Measurements from ENCODE around the gene RPS15.

The RPS15 gene

DNA sequence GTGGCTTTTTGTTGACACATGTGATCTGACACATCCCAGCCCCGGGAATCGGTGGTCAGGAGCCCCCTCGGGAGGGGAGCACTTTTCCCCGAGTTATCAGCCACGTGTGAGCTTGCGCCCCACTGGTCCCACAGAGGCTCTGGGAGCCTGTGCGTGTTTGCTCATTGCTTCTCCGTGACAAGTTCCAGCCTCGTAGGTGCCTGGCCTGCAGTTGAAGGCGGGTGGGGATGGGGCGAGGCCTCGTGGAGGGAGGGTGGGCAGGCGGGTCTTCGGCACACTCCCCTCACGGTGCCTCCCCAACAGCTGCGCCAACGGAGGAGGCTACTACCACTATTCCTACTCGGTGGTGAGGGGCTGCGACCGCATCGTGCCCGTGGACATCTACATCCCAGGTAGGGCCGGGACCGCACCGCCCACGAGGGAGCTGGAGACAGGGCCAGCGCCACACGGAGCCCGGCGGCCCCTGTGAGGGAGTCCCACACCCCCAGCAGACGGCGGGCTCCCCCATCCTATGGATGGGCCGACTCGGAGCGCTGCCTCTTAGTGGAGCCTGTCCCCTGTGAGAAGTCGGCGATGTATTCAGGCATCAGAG is 45.2 kb upstream of the RPS15 start:
- ATAC-seq: no peak
- TF ChIP-seq ZFP3 (CRISPR knock-in tag; IDR thresholded peaks at IDR 0.05) (no peak), RARB (CRISPR knock-in tag; IDR thresholded peaks at IDR 0.05) (no peak), ZNF70 (CRISPR knock-in tag; IDR thresholded peaks at IDR 0.05) (no peak), PPARA (CRISPR knock-in tag; IDR thresholded peaks at IDR 0.05; ENCODE audit: borderline replicate concordance) (no peak)

DNA sequence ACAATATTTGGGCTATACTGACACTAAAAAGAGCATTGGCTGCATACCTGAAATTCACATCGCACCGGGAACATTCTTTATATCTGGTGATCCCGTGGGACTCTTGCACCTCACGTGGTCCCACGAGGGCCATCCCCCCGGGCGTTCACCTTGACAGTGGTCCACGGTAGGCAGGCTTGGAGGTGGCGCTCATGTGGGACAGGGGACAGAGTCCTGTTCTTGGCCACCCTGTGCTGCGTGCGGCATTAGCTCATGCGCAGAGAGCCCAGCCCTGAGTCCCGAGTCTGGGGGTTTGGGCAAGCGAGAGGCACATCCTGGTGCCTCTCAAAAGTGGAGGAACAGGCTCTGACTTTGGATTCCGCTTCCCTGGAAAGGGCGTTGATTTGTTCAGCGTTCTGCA is 44.4 kb upstream of the RPS15 start:
- no peak for TF ChIP-seq ESRRG (CRISPR knock-in tag; IDR thresholded peaks at IDR 0.05)
- no peak for TF ChIP-seq ARNTL (CRISPR knock-in tag; IDR thresholded peaks at IDR 0.05; ENCODE audit: borderline replicate concordance, low read depth)
- TF ChIP-seq, protein P1, sequence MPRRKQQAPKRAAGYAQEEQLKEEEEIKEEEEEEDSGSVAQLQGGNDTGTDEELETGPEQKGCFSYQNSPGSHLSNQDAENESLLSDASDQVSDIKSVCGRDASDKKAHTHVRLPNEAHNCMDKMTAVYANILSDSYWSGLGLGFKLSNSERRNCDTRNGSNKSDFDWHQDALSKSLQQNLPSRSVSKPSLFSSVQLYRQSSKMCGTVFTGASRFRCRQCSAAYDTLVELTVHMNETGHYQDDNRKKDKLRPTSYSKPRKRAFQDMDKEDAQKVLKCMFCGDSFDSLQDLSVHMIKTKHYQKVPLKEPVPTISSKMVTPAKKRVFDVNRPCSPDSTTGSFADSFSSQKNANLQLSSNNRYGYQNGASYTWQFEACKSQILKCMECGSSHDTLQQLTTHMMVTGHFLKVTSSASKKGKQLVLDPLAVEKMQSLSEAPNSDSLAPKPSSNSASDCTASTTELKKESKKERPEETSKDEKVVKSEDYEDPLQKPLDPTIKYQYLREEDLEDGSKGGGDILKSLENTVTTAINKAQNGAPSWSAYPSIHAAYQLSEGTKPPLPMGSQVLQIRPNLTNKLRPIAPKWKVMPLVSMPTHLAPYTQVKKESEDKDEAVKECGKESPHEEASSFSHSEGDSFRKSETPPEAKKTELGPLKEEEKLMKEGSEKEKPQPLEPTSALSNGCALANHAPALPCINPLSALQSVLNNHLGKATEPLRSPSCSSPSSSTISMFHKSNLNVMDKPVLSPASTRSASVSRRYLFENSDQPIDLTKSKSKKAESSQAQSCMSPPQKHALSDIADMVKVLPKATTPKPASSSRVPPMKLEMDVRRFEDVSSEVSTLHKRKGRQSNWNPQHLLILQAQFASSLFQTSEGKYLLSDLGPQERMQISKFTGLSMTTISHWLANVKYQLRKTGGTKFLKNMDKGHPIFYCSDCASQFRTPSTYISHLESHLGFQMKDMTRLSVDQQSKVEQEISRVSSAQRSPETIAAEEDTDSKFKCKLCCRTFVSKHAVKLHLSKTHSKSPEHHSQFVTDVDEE (CRISPR knock-in tag; IDR thresholded peaks at IDR 0.05): no peak
- TF ChIP-seq PPARA (CRISPR knock-in tag; IDR thresholded peaks at IDR 0.05; ENCODE audit: borderline replicate concordance): no peak
- no peak for TF ChIP-seq RARB (CRISPR knock-in tag; IDR thresholded peaks at IDR 0.05)
- no peak for TF ChIP-seq OSR1 (CRISPR knock-in tag; IDR thresholded peaks at IDR 0.05)
- no peak for TF ChIP-seq ZNF8 (CRISPR knock-in tag; IDR thresholded peaks at IDR 0.05)
- TF ChIP-seq ZC3H10 (CRISPR knock-in tag; IDR thresholded peaks at IDR 0.05): no peak
- no peak for TF ChIP-seq SNAI2 (CRISPR knock-in tag; IDR thresholded peaks at IDR 0.05)
- no peak for TF ChIP-seq ISL1 (CRISPR knock-in tag; IDR thresholded peaks at IDR 0.05)
- no peak for TF ChIP-seq ZNF70 (CRISPR knock-in tag; IDR thresholded peaks at IDR 0.05)
- TF ChIP-seq CSDC2 (CRISPR knock-in tag; IDR thresholded peaks at IDR 0.05): no peak
- TF ChIP-seq, protein P2, sequence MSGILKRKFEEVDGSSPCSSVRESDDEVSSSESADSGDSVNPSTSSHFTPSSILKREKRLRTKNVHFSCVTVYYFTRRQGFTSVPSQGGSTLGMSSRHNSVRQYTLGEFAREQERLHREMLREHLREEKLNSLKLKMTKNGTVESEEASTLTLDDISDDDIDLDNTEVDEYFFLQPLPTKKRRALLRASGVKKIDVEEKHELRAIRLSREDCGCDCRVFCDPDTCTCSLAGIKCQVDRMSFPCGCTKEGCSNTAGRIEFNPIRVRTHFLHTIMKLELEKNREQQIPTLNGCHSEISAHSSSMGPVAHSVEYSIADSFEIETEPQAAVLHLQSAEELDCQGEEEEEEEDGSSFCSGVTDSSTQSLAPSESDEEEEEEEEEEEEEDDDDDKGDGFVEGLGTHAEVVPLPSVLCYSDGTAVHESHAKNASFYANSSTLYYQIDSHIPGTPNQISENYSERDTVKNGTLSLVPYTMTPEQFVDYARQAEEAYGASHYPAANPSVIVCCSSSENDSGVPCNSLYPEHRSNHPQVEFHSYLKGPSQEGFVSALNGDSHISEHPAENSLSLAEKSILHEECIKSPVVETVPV (CRISPR knock-in tag; IDR thresholded peaks at IDR 0.05): no peak
- no peak for TF ChIP-seq ZNF565 (CRISPR knock-in tag; conservative IDR thresholded peaks at IDR 0.05; ENCODE audit: low read depth)
- TF ChIP-seq, protein P3, sequence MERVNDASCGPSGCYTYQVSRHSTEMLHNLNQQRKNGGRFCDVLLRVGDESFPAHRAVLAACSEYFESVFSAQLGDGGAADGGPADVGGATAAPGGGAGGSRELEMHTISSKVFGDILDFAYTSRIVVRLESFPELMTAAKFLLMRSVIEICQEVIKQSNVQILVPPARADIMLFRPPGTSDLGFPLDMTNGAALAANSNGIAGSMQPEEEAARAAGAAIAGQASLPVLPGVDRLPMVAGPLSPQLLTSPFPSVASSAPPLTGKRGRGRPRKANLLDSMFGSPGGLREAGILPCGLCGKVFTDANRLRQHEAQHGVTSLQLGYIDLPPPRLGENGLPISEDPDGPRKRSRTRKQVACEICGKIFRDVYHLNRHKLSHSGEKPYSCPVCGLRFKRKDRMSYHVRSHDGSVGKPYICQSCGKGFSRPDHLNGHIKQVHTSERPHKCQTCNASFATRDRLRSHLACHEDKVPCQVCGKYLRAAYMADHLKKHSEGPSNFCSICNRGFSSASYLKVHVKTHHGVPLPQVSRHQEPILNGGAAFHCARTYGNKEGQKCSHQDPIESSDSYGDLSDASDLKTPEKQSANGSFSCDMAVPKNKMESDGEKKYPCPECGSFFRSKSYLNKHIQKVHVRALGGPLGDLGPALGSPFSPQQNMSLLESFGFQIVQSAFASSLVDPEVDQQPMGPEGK (CRISPR knock-in tag; IDR thresholded peaks at IDR 0.05; ENCODE audit: borderline replicate concordance): no peak
- TF ChIP-seq, protein P4, sequence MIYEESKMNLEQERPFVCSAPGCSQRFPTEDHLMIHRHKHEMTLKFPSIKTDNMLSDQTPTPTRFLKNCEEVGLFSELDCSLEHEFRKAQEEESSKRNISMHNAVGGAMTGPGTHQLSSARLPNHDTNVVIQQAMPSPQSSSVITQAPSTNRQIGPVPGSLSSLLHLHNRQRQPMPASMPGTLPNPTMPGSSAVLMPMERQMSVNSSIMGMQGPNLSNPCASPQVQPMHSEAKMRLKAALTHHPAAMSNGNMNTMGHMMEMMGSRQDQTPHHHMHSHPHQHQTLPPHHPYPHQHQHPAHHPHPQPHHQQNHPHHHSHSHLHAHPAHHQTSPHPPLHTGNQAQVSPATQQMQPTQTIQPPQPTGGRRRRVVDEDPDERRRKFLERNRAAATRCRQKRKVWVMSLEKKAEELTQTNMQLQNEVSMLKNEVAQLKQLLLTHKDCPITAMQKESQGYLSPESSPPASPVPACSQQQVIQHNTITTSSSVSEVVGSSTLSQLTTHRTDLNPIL (CRISPR knock-in tag; IDR thresholded peaks at IDR 0.05; ENCODE audit: low read depth): no peak
- no peak for TF ChIP-seq ZFP30 (CRISPR knock-in tag; IDR thresholded peaks at IDR 0.05)
- TF ChIP-seq, protein P5, sequence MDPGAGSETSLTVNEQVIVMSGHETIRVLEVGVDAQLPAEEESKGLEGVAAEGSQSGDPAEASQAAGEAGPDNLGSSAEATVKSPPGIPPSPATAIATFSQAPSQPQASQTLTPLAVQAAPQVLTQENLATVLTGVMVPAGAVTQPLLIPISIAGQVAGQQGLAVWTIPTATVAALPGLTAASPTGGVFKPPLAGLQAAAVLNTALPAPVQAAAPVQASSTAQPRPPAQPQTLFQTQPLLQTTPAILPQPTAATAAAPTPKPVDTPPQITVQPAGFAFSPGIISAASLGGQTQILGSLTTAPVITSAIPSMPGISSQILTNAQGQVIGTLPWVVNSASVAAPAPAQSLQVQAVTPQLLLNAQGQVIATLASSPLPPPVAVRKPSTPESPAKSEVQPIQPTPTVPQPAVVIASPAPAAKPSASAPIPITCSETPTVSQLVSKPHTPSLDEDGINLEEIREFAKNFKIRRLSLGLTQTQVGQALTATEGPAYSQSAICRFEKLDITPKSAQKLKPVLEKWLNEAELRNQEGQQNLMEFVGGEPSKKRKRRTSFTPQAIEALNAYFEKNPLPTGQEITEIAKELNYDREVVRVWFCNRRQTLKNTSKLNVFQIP (CRISPR knock-in tag; IDR thresholded peaks at IDR 0.05; ENCODE audit: borderline replicate concordance, low read depth): no peak
- TF ChIP-seq BACH2 (CRISPR knock-in tag; IDR thresholded peaks at IDR 0.05; ENCODE audit: borderline replicate concordance): no peak
- no peak for TF ChIP-seq TOX (CRISPR knock-in tag; IDR thresholded peaks at IDR 0.05; ENCODE audit: borderline replicate concordance)
- no peak; the same call in 2 of the 3 replicates for ATAC-seq
